ENCODE measurements around the gene ABR. TPM values are rescaled to one million over a fixed set of nuclear protein-coding genes. Genes with fewer than 3 reads are reported as not detected.

Gene ABR
- total and polyA plus RNA-seq, 8 donors = 59.0 to 187 (median 80.5) TPM

DNA sequence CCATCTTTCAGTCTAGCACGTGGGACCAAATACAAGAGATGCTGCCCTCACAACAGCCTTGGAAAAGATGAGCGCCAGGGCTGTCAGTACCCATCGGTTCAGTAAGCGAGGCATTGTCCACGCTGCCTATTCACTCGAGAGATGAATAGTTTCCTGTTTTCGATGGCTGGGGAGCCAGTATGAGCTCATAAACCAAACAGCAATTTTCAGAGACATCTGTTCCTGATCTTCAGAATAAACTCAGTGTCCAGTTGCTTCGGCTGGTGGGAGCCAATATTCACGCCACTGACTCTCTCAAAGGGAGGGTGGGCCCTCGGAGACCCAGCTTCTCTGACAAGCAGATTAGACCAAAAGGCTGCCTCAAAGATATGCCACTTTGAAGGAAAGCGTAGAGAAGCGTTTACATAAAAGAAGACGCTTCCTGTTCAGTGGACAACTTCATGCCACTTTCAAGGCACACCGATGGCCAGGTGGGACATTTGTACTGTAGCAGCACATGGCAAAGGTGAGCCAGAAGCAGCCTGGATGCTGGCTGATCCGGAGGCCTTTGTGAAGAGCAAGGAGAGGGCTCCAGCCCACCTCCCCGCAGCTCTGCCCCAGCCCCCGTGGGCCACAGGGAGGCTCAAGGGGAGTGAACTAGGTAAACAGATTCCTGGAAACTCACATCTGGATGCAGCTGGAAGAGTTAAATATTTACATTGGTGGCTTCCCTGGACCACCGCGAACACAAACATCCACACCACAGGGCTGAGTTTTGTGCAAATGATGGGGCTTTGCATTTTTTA is 176.8 kb downstream of the ABR start:
- Histone ChIP-seq H3K4me1 (peaks cover 32 to 78% of the 10 kb centered on the region in 2 donors), H3K9me3 (no peaks in the 10 kb centered on the region), H3K27me3 (no peaks in the 10 kb centered on the region), H3K36me3 (peaks cover 0 to 87% of the 10 kb centered on the region in 2 donors), H3K4me3 (no peak overlapping the region), H3K27ac (peak overlapping the region; percentile 42 to 69)
- ATAC-seq (no peak), DNase-seq (peak in 2 of 4 donors; percentile 52 to 64)
- TF ChIP-seq, protein P1, sequence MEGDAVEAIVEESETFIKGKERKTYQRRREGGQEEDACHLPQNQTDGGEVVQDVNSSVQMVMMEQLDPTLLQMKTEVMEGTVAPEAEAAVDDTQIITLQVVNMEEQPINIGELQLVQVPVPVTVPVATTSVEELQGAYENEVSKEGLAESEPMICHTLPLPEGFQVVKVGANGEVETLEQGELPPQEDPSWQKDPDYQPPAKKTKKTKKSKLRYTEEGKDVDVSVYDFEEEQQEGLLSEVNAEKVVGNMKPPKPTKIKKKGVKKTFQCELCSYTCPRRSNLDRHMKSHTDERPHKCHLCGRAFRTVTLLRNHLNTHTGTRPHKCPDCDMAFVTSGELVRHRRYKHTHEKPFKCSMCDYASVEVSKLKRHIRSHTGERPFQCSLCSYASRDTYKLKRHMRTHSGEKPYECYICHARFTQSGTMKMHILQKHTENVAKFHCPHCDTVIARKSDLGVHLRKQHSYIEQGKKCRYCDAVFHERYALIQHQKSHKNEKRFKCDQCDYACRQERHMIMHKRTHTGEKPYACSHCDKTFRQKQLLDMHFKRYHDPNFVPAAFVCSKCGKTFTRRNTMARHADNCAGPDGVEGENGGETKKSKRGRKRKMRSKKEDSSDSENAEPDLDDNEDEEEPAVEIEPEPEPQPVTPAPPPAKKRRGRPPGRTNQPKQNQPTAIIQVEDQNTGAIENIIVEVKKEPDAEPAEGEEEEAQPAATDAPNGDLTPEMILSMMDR (IDR thresholded peaks at IDR 0.05) = no peak
- intact Hi-C loops (cut with DNase I) = no loop called here

DNA sequence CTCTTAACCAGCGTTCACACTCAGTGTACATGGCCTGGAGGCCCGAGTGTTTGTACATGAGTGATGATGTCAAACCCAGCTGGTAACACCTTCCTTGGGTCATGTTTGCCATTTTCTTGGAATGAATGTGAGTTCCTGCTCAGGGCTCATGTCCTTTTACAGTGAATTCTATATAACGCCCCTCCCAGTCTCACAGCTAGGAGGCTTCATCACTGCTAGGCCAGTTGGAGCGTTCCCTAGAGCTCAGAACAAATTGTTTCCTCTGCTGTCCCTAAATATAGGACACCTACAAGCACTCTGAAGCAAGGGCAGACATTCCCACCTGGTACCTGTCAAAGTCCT is 177.4 kb downstream of the ABR start:
- Histone ChIP-seq H3K27me3 (no peaks in the 10 kb centered on the region), H3K4me1 (peaks cover 37 to 84% of the 10 kb centered on the region in 2 donors), H3K9me3 (no peaks in the 10 kb centered on the region), H3K4me3 (no peak overlapping the region), H3K27ac (peak overlapping the region; percentile 42 to 69), H3K36me3 (peaks cover 0 to 81% of the 10 kb centered on the region in 2 donors)
- DNase-seq = no peak
- intact Hi-C loops (cut with DNase I) = no loop called here
- ATAC-seq = no peak
- TF ChIP-seq, protein P1 (IDR thresholded peaks at IDR 0.05) = no peak

DNA sequence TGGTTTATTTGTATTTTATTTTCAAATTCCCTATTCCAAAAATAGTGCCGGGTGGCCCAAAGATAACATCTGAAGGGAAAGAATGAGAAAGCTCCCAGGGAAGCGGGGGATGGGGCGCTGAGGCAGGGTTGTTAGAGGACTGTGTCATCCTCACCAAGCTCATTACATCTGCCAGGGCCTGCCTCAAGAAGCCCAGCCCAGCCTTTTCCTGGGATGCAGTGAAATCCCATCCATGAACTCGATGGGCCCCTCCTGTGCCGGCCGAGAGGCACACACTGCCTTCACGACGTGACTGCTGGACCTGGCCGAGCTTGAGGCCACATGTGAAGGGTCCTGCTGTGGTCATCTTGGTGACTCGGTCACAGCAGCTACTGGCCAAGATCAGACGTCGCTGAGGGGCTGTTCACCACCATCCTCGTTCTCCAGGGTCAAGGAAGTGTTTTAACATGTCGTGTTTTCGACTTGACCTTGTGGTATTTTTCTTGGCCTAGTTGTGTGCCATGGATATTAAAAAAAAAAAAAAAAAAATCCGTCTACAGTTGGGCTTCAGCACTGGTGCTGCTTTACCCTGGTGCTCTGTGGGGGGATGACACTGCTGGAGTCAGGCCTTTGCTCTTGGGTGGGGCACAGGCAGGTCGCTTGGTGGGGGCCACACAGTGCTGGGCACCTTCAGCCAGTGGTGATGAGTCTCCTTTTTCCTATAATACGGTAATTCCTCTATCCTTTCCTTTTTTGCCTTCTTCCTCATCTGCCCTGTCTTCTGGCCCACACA is 178.0 kb downstream of the ABR start:
- Histone ChIP-seq H3K27me3 (no peaks in the 10 kb centered on the region), H3K9me3 (no peaks in the 10 kb centered on the region), H3K4me3 (no peak overlapping the region), H3K4me1 (peaks cover 37 to 85% of the 10 kb centered on the region in 2 donors), H3K27ac (peak overlapping the region; percentile 44 to 69), H3K36me3 (peaks cover 0 to 75% of the 10 kb centered on the region in 2 donors)
- DNase-seq (peak in 1 of 4 donors; percentile 65), ATAC-seq (no peak)
- intact Hi-C loops (cut with DNase I) = no loop called here
- TF ChIP-seq, protein P1 (IDR thresholded peaks at IDR 0.05) = no peak

DNA sequence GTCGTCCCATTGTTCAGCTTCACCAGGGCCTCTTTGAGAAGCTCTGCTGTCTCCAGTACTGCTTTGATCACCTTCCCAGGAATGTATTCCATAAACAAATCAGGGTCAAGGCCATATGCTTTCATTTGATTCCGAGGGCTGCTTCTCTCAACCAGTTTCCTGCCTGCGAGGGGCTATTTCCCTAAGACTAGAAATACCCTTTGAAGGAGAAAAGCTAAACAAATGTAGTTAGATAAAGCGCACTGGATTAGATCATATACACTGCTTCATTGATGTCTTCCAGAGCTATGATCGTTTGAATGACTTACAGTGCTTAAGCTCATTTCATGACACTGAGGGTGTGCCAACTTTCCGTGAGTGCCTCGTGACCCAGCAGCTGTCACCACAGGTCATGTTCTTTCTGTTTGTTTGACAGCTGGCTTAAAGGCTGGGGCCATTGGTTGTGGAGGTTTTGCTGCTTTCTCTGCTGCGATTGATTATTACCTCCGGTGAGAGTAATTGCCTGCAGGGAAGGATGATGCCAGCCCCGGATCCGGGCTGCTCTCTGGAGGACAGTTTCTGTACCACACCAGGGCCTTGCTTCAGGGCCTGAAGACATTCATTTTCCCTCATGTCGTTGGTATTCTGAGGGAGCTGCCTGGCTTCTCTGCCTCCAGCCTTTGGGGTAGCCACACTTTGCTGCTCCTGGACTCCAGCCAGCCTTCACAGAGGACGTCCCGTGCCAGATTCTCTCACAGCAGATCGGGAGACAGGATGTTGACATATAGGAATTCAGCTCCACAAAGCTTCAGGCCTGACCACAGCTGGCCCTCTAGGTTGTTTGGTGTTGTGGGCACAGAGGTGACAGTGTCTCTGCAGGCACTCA is 179.0 kb downstream of the ABR start:
- no peak for ATAC-seq
- peak overlapping the region; percentile 30 to 44 for H3K27ac ChIP-seq
- TF ChIP-seq, protein P1 (IDR thresholded peaks at IDR 0.05) = no peak
- H3K27me3 ChIP-seq = no peaks in the 10 kb centered on the region
- H3K36me3 ChIP-seq = peaks cover 0 to 65% of the 10 kb centered on the region in 2 donors
- peak in 3 of 4 donors; percentile 40 to 79 (median 66) for DNase-seq
- H3K9me3 ChIP-seq = no peaks in the 10 kb centered on the region
- H3K4me1 ChIP-seq = peaks cover 35 to 81% of the 10 kb centered on the region in 2 donors
- intact Hi-C loops (cut with DNase I) = no loop called here
- no peak overlapping the region for H3K4me3 ChIP-seq
